ENCODE results near the gene GAK.

Gene GAK

GRCh38 chr4:830601-831482 is 101.3 kb downstream of the GAK start:
- no peak for DNase-seq (ENCODE audit: low read depth in 2 of 2)

DNA sequence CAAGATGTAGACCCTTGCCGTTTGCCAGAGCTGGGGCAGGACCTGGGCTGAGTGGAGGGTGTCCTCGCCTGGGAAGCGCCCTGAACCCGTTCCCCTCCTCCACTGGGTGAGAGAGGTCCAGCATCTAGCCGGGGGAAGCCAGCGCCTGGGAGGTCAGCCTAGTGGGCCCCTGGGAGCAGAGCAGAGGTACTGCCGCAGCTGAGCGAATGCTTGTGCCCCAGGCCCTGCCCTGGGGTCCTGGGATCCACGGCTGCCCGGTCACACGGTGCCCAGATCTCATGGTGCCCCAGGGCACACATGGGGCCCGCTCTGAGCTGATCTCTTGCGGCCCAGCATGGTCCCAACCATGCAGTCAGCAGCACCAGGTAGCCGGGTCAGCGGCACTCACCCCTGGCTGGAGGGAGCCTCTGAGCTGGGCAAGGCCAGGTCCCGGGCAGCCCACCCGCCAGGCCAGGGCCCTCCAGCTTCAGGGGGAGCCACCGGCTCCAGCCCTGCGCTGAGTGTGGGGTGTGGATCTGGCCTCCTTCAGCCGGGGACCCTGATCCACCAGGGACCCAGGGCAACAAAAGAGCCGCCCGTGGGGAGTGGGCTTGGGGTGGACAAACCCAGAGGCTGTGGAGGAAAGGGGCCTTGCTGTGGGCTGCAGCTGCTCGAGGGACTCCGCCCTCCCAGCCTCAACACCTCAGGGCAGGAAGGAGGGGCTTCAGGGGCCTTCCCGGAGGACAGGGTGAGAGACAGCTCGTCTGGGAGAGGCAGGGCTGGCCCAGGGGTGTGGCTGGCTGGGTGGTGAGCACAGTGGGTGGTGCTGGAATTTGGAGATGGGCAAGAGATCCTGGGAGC is 102.1 kb downstream of the GAK start:
- no peak for DNase-seq (ENCODE audit: low read depth in 2 of 2)

DNA sequence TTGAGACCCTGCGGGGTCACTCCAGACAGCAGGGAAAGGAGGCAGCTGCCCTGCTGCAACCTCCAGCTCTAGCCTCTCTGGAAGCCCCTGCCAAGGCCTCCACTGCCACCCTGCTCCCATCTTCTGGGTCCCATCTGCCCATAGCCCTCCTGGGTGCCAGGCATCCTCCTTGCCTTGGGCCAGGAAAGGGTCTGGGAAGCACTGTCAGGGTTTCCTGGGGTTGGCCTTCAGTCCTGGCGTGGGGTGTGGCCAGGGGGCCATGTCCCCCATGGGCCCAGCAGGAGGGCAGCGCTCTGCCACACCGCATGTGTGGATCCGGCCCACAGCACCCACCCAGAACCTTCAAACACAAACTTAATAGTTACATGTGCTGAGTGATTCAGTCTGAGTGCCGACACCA is 102.8 kb downstream of the GAK start:
- DNase-seq (ENCODE audit: low read depth in 2 of 2): no peak

DNA sequence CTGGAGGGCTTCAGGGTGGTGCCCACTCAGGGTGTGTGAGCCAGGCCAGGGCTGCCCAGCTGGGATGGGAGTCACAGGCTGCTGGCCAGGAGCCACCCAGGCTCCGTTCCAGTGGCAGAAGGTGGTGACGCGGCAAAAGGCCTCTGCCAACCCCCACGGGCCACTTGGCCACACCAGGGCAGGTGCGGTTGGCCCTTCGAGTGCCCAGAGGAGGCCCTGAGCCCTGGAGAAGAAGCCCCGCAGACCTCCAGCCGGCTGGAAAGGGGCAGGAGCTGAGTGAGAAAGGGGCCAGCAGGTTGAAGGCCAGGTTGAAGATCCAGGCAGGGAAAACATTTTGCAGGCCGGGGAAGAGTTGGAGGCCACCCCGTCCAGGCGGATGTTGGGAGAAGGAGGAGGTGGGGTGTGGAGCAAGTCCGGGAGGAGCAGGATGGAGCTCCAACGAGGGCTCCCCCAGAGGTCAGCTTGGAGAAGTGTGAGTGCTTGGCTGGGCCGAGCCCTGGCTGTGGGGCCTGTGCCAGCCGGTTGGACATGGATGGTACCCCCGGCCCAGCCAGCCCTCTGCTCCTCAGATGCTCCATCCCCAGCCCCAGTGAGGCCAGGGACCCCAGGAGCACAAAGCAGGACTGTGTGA is 103.4 kb downstream of the GAK start:
- DNase-seq (ENCODE audit: low read depth in 2 of 2): no peak

GRCh38 chr4:827209-828081 is 104.7 kb downstream of the GAK start:
- DNase-seq (ENCODE audit: low read depth in 2 of 2): no peak

DNA sequence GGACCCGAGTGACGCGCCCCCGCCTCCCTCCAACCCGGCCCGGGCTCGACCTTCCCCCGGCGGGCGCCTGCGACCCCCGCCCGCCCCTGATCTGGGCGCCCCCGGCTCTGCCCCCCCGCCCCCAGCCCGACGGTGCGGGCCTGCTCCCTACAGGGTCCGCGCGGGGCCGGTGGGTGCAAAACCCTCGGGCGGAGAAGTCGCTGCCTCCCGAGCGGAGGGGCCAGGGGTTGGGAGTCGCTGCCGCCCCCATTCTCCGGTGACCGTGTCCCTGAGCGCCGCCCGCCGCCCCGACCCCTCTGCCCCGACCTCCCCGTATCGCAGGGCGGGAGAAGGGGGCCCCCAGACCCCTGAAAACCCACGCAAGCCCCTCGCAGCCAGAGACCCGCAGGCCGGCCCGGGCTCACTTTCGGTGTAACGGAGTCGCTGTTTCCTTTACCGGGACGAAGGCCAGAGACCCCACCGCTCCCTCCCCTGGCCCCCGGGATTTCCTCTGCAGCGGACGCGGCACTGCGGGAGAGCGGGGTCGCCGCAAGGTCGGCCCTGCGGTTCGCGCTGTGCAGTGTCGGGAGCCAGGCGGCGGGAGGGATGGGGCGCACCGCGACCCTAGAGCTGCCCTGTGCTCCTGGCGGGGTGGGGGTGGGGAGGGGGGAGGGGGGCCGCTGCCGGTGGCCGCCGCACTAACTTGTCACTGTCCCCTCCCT is 105.5 kb downstream of the GAK start:
- DNase-seq (ENCODE audit: low read depth in 2 of 2): no peak

GRCh38 chr4:825971-826330 is 106.2 kb downstream of the GAK start, which contains the start of gene CPLX1:
CPLX1 (minus strand) TSS chr4:826129; CDS start chr4:824522, 1,607 bp downstream.
- no peak for DNase-seq (ENCODE audit: low read depth in 2 of 2)

DNA sequence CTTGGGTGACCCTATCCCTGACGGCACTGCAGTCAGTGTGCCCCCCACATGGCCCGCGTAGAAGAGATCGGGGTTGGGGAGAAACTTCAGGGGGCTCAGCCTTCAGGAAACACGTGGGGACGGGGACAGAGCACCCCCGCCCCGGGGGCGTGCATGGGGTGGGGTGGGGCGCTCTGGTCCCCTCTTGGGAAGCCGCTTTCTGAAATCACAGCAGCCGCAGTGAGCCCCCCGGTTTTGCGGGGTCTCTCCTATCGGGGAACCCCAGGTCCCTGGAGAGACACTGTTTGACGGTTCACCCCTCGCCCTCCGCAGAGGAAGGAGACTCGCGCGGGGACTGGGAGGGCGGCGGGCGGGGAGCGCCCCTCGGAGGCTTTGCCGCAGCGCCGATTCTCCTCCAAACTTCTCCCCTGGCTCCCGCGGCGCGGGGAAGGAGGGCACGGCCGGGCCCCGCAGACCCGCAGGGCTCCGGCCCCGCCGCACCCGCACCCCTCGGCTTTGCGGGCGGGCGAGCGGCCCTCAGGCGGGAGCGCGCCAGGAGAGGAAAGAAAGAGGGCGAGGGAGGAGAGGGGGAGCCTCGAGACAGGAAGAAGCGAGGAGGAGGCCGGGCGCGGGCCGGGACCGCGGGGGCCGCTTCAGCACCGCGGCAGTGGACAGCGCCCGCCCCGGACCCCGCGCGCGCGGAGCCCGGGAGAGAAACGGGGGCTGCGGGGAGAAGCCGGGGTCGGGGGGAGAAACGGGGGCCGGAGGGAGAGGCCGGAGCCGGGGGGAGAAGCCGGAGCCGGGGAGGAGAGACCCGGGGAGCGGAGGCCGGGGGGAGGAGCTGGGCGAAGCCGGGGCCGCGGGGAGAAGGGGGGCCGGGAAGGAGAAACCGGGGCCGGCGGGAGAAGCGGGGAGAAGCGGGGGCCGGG is 106.8 kb downstream of the GAK start:
- DNase-seq (ENCODE audit: low read depth in 2 of 2): no peak

DNA sequence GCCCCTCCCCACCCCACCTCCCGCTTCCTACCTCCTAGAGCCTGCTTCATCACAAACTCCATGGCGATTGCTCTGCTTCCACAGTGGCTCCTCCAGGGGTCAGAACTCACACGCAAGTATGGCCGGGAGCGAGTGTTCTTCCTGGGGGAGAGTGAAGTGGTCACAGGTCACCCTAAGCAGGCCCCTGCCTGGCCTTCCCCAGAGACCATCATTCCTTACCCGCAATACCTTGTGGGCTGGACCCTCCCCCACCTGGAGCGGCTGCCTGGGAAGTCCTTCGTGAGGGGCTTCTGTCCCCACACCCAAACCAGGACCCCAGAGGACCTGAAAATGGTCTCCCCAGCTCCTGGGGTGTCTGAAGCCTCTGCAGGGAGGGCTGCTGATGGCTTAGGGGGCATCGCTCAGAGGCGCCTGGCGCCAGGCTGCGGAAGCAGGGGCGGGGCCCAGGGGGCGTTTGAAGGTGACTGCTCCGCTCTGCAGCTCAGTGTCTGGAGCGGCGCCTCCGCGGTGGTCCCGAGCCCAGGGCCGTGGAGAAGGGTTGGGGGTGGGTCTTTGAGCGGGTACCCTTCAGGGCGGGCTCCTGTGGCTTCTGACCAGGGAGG is 107.6 kb downstream of the GAK start:
- DNase-seq (ENCODE audit: low read depth in 2 of 2): no peak

GRCh38 chr4:823761-824460 is 108.2 kb downstream of the GAK start:
- no peak for DNase-seq (ENCODE audit: low read depth in 2 of 2)

GRCh38 chr4:823176-823760 is 108.8 kb downstream of the GAK start:
- no peak for DNase-seq (ENCODE audit: low read depth in 2 of 2)

DNA sequence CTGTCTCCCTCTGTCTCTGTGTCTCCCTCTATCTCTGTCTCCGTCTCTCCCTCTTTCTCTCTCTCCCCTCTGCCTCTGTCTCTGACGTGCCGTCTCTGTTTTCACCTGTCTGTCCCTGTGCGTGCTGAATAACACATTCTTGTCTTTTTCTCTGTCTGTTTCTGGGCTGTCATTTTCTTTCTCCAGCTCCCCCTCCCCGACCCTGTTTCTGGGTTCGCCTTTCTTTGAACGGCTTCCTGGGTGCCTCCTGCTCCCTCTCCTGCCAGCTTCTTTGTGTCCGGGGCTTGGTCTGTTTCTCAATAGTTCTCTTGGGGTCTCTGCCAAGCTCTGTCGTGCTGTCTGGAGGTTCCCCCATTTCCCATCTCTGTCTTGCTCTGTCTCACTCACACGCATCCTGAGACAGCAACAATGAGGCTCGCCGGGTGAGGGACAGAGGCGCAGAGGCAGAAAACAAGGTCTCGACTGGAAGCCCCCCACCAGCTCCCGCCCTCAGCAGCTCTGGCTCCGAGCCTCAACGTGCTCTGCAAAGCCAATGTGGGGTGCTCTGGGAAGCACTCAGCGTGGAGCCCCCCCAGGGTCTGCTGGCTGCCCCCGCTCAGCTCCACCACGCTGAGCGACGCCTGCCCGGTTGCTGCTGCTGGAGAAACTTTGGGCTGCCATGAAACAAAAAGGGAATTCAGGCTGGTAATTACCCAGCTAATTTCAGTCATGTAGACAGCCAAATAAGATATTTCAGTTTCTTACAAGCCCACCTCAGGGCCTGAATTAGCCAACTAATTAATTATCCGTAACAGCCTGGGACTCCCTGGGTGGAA is 109.5 kb downstream of the GAK start:
- no peak for DNase-seq (ENCODE audit: low read depth in 2 of 2)

DNA sequence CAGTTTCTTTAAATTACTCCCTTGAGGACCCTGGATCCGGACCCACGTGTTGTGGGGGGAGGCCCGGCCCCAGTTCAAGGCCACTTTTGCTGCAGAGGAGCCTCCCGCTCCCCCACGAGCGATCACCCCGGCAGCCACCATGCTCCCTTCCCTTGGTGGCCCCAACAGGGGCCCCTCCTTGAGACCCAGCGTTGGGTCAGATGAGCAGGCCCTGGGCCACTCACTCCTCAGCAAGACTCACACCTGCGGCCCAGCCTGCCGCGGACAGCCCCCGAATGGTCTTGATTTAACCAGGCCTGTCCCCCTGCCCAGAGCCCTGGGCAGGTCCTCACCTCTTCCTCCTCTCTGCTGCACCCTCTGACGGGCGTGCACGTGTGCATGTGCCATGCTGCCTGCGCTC is 110.5 kb downstream of the GAK start:
- DNase-seq (ENCODE audit: low read depth in 2 of 2): no peak

GRCh38 chr4:821181-821591 is 110.9 kb downstream of the GAK start:
- DNase-seq (ENCODE audit: low read depth in 2 of 2): no peak

- DNase-seq (ENCODE audit: low read depth in 2 of 2): no peak
These were observed 111.6 kb downstream of the GAK start for GRCh38 chr4:820230-821172.

All from stimulated activated CD8-positive, alpha-beta memory T cell treated with anti-CD3 and anti-CD28 coated beads, Interleukin-2, amount 100 ng/mL, for 1 hour (primary cell).